ENCODE results near the gene LZTR1.

The LZTR1 gene

DNA sequence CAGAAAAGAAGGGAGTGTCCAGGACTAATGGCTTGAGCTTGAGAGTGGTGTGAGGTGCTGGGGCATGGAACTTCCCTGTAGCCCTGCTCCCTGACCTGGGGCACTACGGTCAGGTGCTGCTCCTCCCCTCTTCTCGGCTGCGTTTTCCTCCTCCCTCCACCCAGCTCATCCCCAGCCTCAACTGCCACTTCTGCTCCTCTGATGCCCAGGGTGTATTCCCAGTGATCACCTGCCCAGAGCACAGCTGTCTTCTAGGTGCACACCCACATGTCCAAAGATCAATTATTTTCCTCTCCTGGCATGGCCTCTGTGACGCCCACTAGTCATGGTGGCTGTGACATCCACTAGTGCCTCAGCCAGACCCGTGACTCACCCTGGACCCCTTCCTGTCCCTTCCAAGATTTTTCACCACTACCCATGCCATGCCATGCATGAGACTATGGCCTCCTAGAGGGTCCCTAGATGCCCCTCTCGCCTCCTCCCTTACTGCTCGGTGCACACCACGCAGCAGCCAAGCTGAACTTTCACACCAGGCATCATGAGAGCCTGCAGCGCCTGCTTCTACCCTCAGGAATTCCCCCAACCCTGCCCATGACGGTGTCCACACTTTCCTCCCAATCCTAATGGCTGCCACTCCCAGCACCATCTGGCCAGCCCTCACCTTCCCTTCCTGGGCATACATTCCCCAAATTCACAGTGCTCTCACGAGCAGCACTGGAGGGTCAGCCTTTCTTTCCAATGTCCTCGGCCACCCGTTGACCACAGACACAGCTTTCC, 34.7 kb downstream of the LZTR1 start:
- no peak overlapping the region for H3K27ac ChIP-seq (ENCODE audit: low read depth in 2 of 2, low read length in 2 of 2)
- H3K9me3 ChIP-seq (ENCODE audit: control insufficient read depth in 2 of 2, low read length in 2 of 2) = no peaks in the 10 kb centered on the region
- H3K36me3 ChIP-seq (ENCODE audit: control insufficient read depth in 2 of 2, insufficient read depth in 2 of 2, low read length in 2 of 2) = no peaks in the 10 kb centered on the region
- no peaks in the 10 kb centered on the region for H3K27me3 ChIP-seq (ENCODE audit: control insufficient read depth in 2 of 2, insufficient read depth in 2 of 2, low read length in 2 of 2)
- no peak overlapping the region for H3K9ac ChIP-seq (ENCODE audit: low read depth in 1 of 2, low read length in 2 of 2)
- H3K4me3 ChIP-seq (ENCODE audit: low read length in 2 of 2) = no peak overlapping the region
- H3K4me1 ChIP-seq (ENCODE audit: control insufficient read depth in 2 of 2, insufficient read depth in 2 of 2, low read length in 2 of 2) = peaks cover 18 to 19% of the 10 kb centered on the region in 2 donors

DNA sequence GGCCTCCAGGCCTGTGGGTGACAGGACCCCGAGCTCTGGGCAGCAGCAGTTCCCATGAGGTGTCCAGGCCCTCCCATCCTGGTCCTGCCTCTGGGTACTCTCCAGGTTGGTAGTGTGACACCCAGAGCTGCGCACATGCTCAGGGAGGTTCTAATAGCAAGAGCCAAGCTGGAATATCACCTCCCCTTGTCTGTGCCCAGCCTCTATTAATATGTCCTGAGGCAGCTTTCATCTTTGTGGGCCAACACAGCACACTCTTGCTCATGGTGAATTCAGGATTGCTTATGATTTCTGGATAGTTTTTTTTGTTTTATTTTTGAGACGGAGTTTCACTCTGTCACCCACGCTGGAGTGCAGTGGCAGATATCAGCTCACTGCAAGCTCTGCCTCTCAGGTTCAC, 36.2 kb downstream of the LZTR1 start:
- no peak overlapping the region for H3K27ac ChIP-seq (ENCODE audit: low read depth in 2 of 2, low read length in 2 of 2)
- no peaks in the 10 kb centered on the region for H3K27me3 ChIP-seq (ENCODE audit: control insufficient read depth in 2 of 2, insufficient read depth in 2 of 2, low read length in 2 of 2)
- H3K9ac ChIP-seq (ENCODE audit: low read depth in 1 of 2, low read length in 2 of 2) = no peak overlapping the region
- H3K4me1 ChIP-seq (ENCODE audit: control insufficient read depth in 2 of 2, insufficient read depth in 2 of 2, low read length in 2 of 2) = peaks cover 18 to 19% of the 10 kb centered on the region in 2 donors
- no peak overlapping the region for H3K4me3 ChIP-seq (ENCODE audit: low read length in 2 of 2)
- no peaks in the 10 kb centered on the region for H3K9me3 ChIP-seq (ENCODE audit: control insufficient read depth in 2 of 2, low read length in 2 of 2)
- no peaks in the 10 kb centered on the region for H3K36me3 ChIP-seq (ENCODE audit: control insufficient read depth in 2 of 2, insufficient read depth in 2 of 2, low read length in 2 of 2)

DNA sequence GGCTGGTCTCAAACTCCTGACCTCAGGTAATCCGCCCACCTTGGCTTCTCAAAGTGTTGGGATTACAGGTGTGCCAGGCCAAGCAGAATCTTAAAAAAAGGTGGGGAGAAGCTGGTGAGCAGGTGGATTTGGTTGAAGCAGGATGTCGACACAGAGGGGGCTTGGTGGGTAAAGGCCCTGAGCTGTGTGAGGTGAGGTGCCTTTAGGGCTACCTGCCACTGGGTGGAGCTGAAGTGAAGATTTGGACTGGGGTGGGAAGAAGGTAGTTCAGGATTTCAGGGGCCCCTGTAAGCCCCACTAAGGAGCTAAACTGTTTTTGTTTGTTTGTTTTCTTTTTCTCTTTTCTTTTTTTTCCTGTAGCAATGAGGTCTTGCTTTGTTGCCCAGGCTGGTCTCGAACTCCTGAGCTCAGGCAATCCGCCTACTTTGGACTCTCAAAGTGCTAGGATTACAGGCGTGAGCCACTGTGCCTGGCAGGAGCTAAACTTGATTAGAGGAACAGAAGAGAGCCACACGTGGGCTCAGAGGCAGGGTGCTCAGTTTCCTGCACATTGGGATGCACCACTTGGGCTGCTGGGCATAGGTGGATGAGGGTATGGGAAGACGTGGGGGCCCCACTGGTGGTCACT, 38.8 kb downstream of the LZTR1 start:
- H3K4me1 ChIP-seq (ENCODE audit: control insufficient read depth in 2 of 2, insufficient read depth in 2 of 2, low read length in 2 of 2) = peaks cover 0 to 5% of the 10 kb centered on the region in 2 donors
- no peak overlapping the region for H3K27ac ChIP-seq (ENCODE audit: low read depth in 2 of 2, low read length in 2 of 2)
- no peaks in the 10 kb centered on the region for H3K27me3 ChIP-seq (ENCODE audit: control insufficient read depth in 2 of 2, insufficient read depth in 2 of 2, low read length in 2 of 2)
- no peak overlapping the region for H3K4me3 ChIP-seq (ENCODE audit: low read length in 2 of 2)
- no peaks in the 10 kb centered on the region for H3K36me3 ChIP-seq (ENCODE audit: control insufficient read depth in 2 of 2, insufficient read depth in 2 of 2, low read length in 2 of 2)
- H3K9ac ChIP-seq (ENCODE audit: low read depth in 1 of 2, low read length in 2 of 2) = no peak overlapping the region
- no peaks in the 10 kb centered on the region for H3K9me3 ChIP-seq (ENCODE audit: control insufficient read depth in 2 of 2, low read length in 2 of 2)

DNA sequence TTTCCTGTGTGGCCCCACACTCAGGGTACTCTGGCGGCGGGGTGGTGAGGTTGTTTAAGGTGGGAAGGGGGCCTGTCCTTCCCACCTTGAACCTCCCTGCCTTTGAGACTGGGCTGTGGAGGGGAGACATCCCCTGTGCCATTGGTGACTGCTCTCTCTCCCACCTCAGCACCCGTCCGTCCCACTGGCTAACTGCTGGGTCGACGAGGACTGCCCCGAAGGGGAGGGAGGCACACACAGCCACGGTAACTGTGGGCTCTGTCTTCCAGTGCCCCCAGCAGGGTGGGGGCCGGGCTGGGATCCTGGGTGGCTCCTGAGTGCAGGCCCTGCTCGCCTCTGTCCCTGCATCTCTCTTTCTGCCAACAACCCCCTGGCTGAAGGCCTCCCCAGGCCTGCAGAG, 40.4 kb downstream of the LZTR1 start:
- Histone ChIP-seq H3K27ac (ENCODE audit: low read depth in 2 of 2, low read length in 2 of 2) (no peak overlapping the region), H3K27me3 (ENCODE audit: control insufficient read depth in 2 of 2, insufficient read depth in 2 of 2, low read length in 2 of 2) (no peaks in the 10 kb centered on the region), H3K36me3 (ENCODE audit: control insufficient read depth in 2 of 2, insufficient read depth in 2 of 2, low read length in 2 of 2) (no peaks in the 10 kb centered on the region)

DNA sequence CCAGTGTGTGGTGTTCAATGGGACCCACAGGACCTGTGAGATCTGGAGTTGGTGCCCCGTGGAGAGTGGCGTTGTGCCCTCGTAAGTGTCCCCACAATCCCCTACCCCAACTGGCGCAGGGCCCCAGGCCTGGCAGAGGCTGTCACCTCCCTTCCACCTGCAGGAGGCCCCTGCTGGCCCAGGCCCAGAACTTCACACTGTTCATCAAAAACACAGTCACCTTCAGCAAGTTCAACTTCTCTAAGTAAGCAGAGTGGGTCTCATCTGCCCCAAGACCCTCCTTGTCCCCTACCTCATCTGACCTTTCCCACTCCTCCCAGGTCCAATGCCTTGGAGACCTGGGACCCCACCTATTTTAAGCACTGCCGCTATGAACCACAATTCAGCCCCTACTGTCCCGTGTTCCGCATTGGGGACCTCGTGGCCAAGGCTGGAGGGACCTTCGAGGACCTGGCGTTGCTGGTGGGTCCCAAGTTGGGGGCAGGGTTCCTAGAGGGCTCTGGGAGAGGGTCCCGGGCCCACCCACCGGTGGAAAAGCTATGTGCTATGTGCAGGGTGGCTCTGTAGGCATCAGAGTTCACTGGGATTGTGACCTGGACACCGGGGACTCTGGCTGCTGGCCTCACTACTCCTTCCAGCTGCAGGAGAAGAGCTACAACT, 41.0 kb downstream of the LZTR1 start:
- H3K4me1 ChIP-seq (ENCODE audit: control insufficient read depth in 2 of 2, insufficient read depth in 2 of 2, low read length in 2 of 2) = no peaks in the 10 kb centered on the region
- no peak overlapping the region for H3K27ac ChIP-seq (ENCODE audit: low read depth in 2 of 2, low read length in 2 of 2)
- H3K4me3 ChIP-seq (ENCODE audit: low read length in 2 of 2) = no peak overlapping the region
- H3K9me3 ChIP-seq (ENCODE audit: control insufficient read depth in 2 of 2, low read length in 2 of 2) = no peaks in the 10 kb centered on the region
- no peaks in the 10 kb centered on the region for H3K27me3 ChIP-seq (ENCODE audit: control insufficient read depth in 2 of 2, insufficient read depth in 2 of 2, low read length in 2 of 2)
- no peaks in the 10 kb centered on the region for H3K36me3 ChIP-seq (ENCODE audit: control insufficient read depth in 2 of 2, insufficient read depth in 2 of 2, low read length in 2 of 2)
- no peak overlapping the region for H3K9ac ChIP-seq (ENCODE audit: low read depth in 1 of 2, low read length in 2 of 2)

More for the DNA sequence above, 40.4 kb downstream of the LZTR1 start:
- no peak overlapping the region for H3K4me3 ChIP-seq (ENCODE audit: low read length in 2 of 2)
- H3K9me3 ChIP-seq (ENCODE audit: control insufficient read depth in 2 of 2, low read length in 2 of 2) = no peaks in the 10 kb centered on the region
- H3K9ac ChIP-seq (ENCODE audit: low read depth in 1 of 2, low read length in 2 of 2) = no peak overlapping the region
- H3K4me1 ChIP-seq (ENCODE audit: control insufficient read depth in 2 of 2, insufficient read depth in 2 of 2, low read length in 2 of 2) = no peaks in the 10 kb centered on the region

DNA sequence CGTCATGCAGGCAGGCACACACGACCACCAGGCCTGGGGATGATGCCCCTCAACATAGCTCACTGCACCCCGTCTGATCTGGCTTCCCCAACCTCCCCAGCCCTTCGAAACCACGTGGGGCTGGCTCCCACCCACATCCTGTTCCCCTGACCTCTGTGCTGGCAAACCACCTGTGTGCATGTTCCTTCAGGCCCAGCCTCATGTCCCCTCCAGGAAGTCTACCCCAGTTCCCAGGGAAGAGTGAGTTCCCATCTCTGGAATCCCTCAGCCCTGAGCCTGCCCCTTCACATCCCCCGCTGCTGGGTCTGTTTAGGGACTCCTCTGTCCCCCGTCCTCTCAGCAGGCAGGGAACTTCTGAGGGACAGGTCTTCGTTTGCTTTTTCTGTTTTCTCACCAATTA, 43.2 kb downstream of the LZTR1 start:
- Histone ChIP-seq H3K4me3 (ENCODE audit: low read length in 2 of 2) (no peak overlapping the region), H3K9me3 (ENCODE audit: control insufficient read depth in 2 of 2, low read length in 2 of 2) (no peaks in the 10 kb centered on the region), H3K27me3 (ENCODE audit: control insufficient read depth in 2 of 2, insufficient read depth in 2 of 2, low read length in 2 of 2) (no peaks in the 10 kb centered on the region), H3K4me1 (ENCODE audit: control insufficient read depth in 2 of 2, insufficient read depth in 2 of 2, low read length in 2 of 2) (no peaks in the 10 kb centered on the region), H3K9ac (ENCODE audit: low read depth in 1 of 2, low read length in 2 of 2) (no peak overlapping the region), H3K27ac (ENCODE audit: low read depth in 2 of 2, low read length in 2 of 2) (no peak overlapping the region), H3K36me3 (ENCODE audit: control insufficient read depth in 2 of 2, insufficient read depth in 2 of 2, low read length in 2 of 2) (no peaks in the 10 kb centered on the region)

DNA sequence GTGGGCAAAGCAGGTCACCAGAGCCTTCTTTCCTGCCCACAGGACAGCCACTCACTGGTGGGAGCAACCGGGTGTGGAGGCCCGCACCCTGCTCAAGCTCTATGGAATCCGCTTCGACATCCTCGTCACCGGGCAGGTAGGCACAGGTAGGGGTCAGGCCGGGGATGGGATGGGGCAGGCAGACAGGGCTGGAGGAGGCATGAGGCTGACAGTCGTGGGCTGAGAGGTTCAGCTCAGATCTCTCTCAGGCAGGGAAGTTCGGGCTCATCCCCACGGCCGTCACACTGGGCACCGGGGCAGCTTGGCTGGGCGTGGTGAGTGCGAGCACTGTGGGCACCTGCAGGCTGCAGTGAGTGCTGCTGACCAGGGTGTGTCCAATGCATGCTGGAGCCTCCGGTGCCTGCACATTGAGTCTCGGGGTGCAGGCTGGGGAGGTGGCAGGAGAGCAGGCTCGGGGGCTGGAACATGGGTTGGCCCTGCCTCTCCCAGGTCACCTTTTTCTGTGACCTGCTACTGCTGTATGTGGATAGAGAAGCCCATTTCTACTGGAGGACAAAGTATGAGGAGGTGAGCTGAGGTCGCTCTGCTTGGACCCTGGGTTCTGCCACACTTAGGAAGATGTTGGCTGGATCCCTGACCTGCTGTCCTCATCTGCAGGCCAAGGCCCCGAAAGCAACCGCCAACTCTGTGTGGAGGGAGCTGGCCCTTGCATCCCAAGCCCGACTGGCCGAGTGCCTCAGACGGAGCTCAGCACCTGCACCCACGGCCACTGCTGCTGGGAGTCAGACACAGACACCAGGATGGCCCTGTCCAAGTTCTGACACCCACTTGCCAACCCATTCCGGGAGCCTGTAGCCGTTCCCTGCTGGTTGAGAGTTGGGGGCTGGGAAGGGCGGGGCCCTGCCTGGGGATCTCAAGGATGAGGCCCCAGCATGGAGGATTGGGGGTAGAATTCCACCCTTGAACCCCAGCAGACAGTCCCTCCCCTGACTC, 44.0 kb downstream of the LZTR1 start:
- H3K9ac ChIP-seq (ENCODE audit: low read depth in 1 of 2, low read length in 2 of 2) = no peak overlapping the region
- no peaks in the 10 kb centered on the region for H3K27me3 ChIP-seq (ENCODE audit: control insufficient read depth in 2 of 2, insufficient read depth in 2 of 2, low read length in 2 of 2)
- H3K9me3 ChIP-seq (ENCODE audit: control insufficient read depth in 2 of 2, low read length in 2 of 2) = no peaks in the 10 kb centered on the region
- H3K27ac ChIP-seq (ENCODE audit: low read depth in 2 of 2, low read length in 2 of 2) = no peak overlapping the region
- no peaks in the 10 kb centered on the region for H3K36me3 ChIP-seq (ENCODE audit: control insufficient read depth in 2 of 2, insufficient read depth in 2 of 2, low read length in 2 of 2)
- H3K4me3 ChIP-seq (ENCODE audit: low read length in 2 of 2) = no peak overlapping the region
- no peaks in the 10 kb centered on the region for H3K4me1 ChIP-seq (ENCODE audit: control insufficient read depth in 2 of 2, insufficient read depth in 2 of 2, low read length in 2 of 2)

DNA sequence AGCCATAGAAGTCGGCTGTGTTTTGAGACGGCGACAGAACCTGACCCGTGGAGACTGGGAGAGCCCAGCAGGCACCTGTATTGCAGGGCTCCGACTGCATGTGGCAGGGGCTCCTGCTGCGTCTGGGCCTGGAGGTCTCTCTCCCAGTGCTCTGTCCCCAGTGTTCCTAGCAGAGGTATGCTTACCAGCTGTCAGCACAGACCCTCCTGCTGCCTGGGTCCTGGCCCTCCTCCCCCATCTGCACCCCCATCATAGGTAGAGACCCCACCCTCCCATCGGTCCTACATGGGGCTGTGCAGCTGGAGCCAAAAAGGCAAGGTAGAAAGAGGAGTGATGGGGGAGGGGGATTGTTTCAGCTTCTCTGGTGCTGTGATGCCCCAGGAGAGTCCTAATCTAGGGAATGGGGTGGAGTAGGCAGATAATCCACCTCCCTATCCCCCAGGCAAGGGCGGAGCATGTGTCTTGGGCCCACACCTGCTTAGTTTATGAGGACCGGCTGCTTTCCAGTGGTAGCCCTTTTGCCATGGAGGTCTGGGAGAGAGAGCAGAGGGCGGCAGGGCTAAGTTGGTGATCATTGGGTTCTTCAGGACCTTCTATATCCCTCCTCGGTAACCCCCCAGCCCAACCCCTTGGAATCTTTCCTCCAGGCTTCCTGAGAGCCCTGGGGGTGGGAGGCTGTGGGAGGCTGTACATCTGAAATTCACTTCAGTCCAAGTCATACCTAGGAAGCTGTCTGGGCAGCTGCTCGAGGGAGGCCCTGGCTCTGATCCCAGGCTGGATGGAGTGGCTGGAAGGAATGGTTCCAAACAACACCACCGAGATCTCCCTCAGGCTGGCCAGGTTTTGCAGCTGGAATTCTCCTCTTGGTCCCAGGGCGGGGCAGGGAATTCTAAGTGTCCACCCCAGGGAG, 44.9 kb downstream of the LZTR1 start:
- Histone ChIP-seq H3K9me3 (ENCODE audit: control insufficient read depth in 2 of 2, low read length in 2 of 2) (no peaks in the 10 kb centered on the region), H3K27ac (ENCODE audit: low read depth in 2 of 2, low read length in 2 of 2) (no peak overlapping the region), H3K9ac (ENCODE audit: low read depth in 1 of 2, low read length in 2 of 2) (no peak overlapping the region), H3K4me1 (ENCODE audit: control insufficient read depth in 2 of 2, insufficient read depth in 2 of 2, low read length in 2 of 2) (peaks cover 0 to 4% of the 10 kb centered on the region in 2 donors), H3K4me3 (ENCODE audit: low read length in 2 of 2) (no peak overlapping the region), H3K27me3 (ENCODE audit: control insufficient read depth in 2 of 2, insufficient read depth in 2 of 2, low read length in 2 of 2) (peaks cover 3 to 5% of the 10 kb centered on the region in 2 donors), H3K36me3 (ENCODE audit: control insufficient read depth in 2 of 2, insufficient read depth in 2 of 2, low read length in 2 of 2) (no peaks in the 10 kb centered on the region)

All from mucosa of rectum (tissue), 2 donors.